HepG2 (cell line): ENCODE data around the gene CHD2. TPM values are rescaled to one million over a fixed set of nuclear protein-coding genes. Genes with fewer than 3 reads are reported as not detected.

ENCODE experiments used
- E2F1 ChIP-seq: sonication (generic); formaldehyde crosslinking; IDR thresholded peaks from 2 replicates; pipeline ENCODE4 v1.5.0; 2020; ENCODE audit warnings: missing genetic modification reagents
- EHMT2 ChIP-seq: fragments of 200-600 bp; sonication (generic); IDR thresholded peaks from 2 replicates; pipeline ENCODE4 v1.7.0; 2017; ENCODE audit warnings: antibody characterized with exemption, low read depth, low read length, borderline replicate concordance
- FOSL1 ChIP-seq: sonication (generic); formaldehyde crosslinking; IDR thresholded peaks from 2 replicates; pipeline ENCODE4 v1.9.0; 2021; ENCODE audit warnings: missing genetic modification reagents, borderline replicate concordance
- FOXJ3 ChIP-seq: sonication (generic); formaldehyde crosslinking; IDR thresholded peaks from 2 replicates; pipeline ENCODE4 v1.4.0; 2020; ENCODE audit warnings: missing genetic modification reagents, mild to moderate bottlenecking, borderline replicate concordance
- FOXK1 ChIP-seq: sonication (generic); formaldehyde crosslinking; IDR thresholded peaks from 2 replicates; pipeline ENCODE4 v1.4.0; 2020; ENCODE audit warnings: low read depth, missing genetic modification reagents, borderline replicate concordance
- HDAC2 ChIP-seq: sonication (generic); formaldehyde crosslinking; IDR thresholded peaks from 2 replicates; pipeline ENCODE4 v1.4.0; 2020; ENCODE audit warnings: missing genetic modification reagents
- HOMEZ ChIP-seq: IDR thresholded peaks from 2 replicates; pipeline ENCODE4 v1.6.1; 2016; ENCODE audit warnings: low read depth
- MAFK ChIP-seq, 2 experiments: IDR thresholded peaks in 1 of 2; conservative IDR thresholded peaks in 1 of 2; 2 replicates each; pipeline ENCODE4 v1.6.1; 2011; ENCODE audit warnings: improper control_type of control experiment in 2 of 2, low read length in 2 of 2
- MIER2 ChIP-seq: IDR thresholded peaks from 2 replicates; pipeline ENCODE4 v1.6.1; 2016; ENCODE audit warnings: missing biosample characterization, missing genetic modification reagents
- SMC3 ChIP-seq: IDR thresholded peaks from 2 replicates; pipeline ENCODE4 v1.6.1; 2011; ENCODE audit warnings: low read length, improper control_type of control experiment
- SNAPC5 ChIP-seq: sonication (generic); formaldehyde crosslinking; IDR thresholded peaks from 2 replicates; pipeline ENCODE4 v1.8.1; 2023; ENCODE audit warnings: mild to moderate bottlenecking, missing genetic modification reagents, borderline replicate concordance
- STAG1 ChIP-seq: sonication (generic); formaldehyde crosslinking; IDR thresholded peaks from 2 replicates; pipeline ENCODE4 v1.4.0; 2020; ENCODE audit warnings: missing genetic modification reagents
- YEATS2 ChIP-seq: sonication (generic); formaldehyde crosslinking; IDR thresholded peaks from 2 replicates; pipeline ENCODE4 v1.4.0; 2020; ENCODE audit warnings: missing genetic modification reagents, borderline replicate concordance
- ZBTB7A ChIP-seq: sonication (generic); formaldehyde crosslinking; IDR thresholded peaks from 2 replicates; pipeline ENCODE4 v1.8.0; 2022; ENCODE audit warnings: mild to moderate bottlenecking, missing genetic modification reagents
- ZFP37 ChIP-seq: sonication (generic); formaldehyde crosslinking; IDR thresholded peaks from 2 replicates; pipeline ENCODE4 v1.4.0; 2020; ENCODE audit warnings: missing genetic modification reagents, borderline replicate concordance
- ZHX1 ChIP-seq: sonication (generic); formaldehyde crosslinking; IDR thresholded peaks from 2 replicates; pipeline ENCODE4 v1.8.1; 2022; ENCODE audit warnings: low read depth, mild to moderate bottlenecking, missing genetic modification reagents
- ZNF263 ChIP-seq: sonication (generic); formaldehyde crosslinking; IDR thresholded peaks from 2 replicates; pipeline ENCODE4 v1.4.0; 2020; ENCODE audit warnings: missing genetic modification reagents
- ZNF7 ChIP-seq: IDR thresholded peaks from 2 replicates; pipeline ENCODE4 v1.6.1; 2016; ENCODE audit warnings: missing biosample characterization, missing genetic modification reagents
- ZNF766 ChIP-seq: sonication (generic); formaldehyde crosslinking; IDR thresholded peaks from 2 replicates; pipeline ENCODE4 v1.5.0; 2020; ENCODE audit warnings: missing genetic modification reagents, borderline replicate concordance
- ZNF788 ChIP-seq: sonication (generic); formaldehyde crosslinking; IDR thresholded peaks from 2 replicates; pipeline ENCODE4 v1.5.0; 2020; ENCODE audit warnings: mild to moderate bottlenecking, missing genetic modification reagents, borderline replicate concordance
- ZSCAN5A ChIP-seq: sonication (generic); formaldehyde crosslinking; IDR thresholded peaks from 2 replicates; pipeline ENCODE4 v1.8.0; 2022; ENCODE audit warnings: mild to moderate bottlenecking, missing genetic modification reagents, borderline replicate concordance
- polyA plus RNA-seq, 8 experiments: library from polyadenylated mRNA; depleted of rRNA in 3 of 8; stranded (reverse) in 7 of 8; unstranded in 1 of 8; fragments of >200 nt; fragmentation: Illumina TruSeq in 4 of 8; extraction: Trizol in 4 of 8; gene quantifications; 2 replicates each; pipeline versions ENCODE4 v1.2.1 to v1.2.3, GENCODE V29; 2011 to 2016; ENCODE audit warnings: low read depth in 4 of 8, missing spikeins in 1 of 8, mixed read lengths in 1 of 8; ENCODE audit not compliant: insufficient read depth in 1 of 8
- total RNA-seq, 5 experiments: library from RNA; depleted of rRNA; stranded (reverse); fragments of >200 nt; fragmentation: Illumina TruSeq; extraction: Trizol; gene quantifications; 2 replicates each; pipeline ENCODE4 v1.2.3, GENCODE V29; 2016; ENCODE audit warnings: low read depth in 1 of 5

Gene CHD2
- total and polyA plus RNA-seq, 2 of the 13 experiments (the other 11 are each of a cell fraction or from before 2014, with no cell fraction given): 54.0 to 54.1 TPM

GRCh38 chr15:92917598-92918407 is 17.7 kb downstream of the CHD2 start (continued):
- peak; percentile 81 for TF ChIP-seq STAG1 (CRISPR knock-in tag)
- TF ChIP-seq FOSL1: no peak
- TF ChIP-seq EHMT2: peak; percentile 80; the same call in 1 of the 2 replicates
- peak; percentile 33; the same call in 1 of the 2 replicates for TF ChIP-seq YEATS2
- peak; percentile 78; the same call in 1 of the 2 replicates for TF ChIP-seq ZHX1
- 0 out of 2 replicates have a peak, but pooled peaks have one; percentile 13 for TF ChIP-seq HDAC2 (CRISPR knock-in tag)
- peak; percentile 68; the same call in 1 of the 2 replicates for TF ChIP-seq ZSCAN5A (CRISPR knock-in tag)
- TF ChIP-seq ZFP37 (CRISPR knock-in tag): no peak
- no peak for TF ChIP-seq ZBTB7A
- 0 out of 2 replicates have a peak, but pooled peaks have one; percentile 9 for TF ChIP-seq MIER2 (CRISPR knock-in tag)
- no peak for TF ChIP-seq ZNF7 (CRISPR knock-in tag)
- peak; percentile 64; the same call in 1 of the 2 replicates for TF ChIP-seq FOXK1 (CRISPR knock-in tag)
- TF ChIP-seq MAFK (conservative IDR thresholded peaks at IDR 0.05 in 1 of 2, IDR thresholded peaks at IDR 0.05 in 1 of 2; ENCODE audit: low read length in 2 of 2): 0 out of 4 replicates have a peak, but pooled peaks of 1 of the 2 experiments have one; percentile 11
- TF ChIP-seq SNAPC5 (CRISPR knock-in tag): peak; percentile 40; the same call in 1 of the 2 replicates
- TF ChIP-seq ZNF788 (CRISPR knock-in tag): no peak
- no peak for TF ChIP-seq ZNF766 (CRISPR knock-in tag)
- TF ChIP-seq E2F1 (CRISPR knock-in tag): no peak; the same call in 1 of the 2 replicates
- TF ChIP-seq HOMEZ: peak; percentile 89; the same call in 1 of the 2 replicates
- no peak for TF ChIP-seq ZNF263 (CRISPR knock-in tag)
- peak; percentile 56; the same call in 1 of the 2 replicates for TF ChIP-seq FOXJ3
- peak; percentile 89 for TF ChIP-seq SMC3
